ENCODE measurements around the gene ARHGEF4.

DNA sequence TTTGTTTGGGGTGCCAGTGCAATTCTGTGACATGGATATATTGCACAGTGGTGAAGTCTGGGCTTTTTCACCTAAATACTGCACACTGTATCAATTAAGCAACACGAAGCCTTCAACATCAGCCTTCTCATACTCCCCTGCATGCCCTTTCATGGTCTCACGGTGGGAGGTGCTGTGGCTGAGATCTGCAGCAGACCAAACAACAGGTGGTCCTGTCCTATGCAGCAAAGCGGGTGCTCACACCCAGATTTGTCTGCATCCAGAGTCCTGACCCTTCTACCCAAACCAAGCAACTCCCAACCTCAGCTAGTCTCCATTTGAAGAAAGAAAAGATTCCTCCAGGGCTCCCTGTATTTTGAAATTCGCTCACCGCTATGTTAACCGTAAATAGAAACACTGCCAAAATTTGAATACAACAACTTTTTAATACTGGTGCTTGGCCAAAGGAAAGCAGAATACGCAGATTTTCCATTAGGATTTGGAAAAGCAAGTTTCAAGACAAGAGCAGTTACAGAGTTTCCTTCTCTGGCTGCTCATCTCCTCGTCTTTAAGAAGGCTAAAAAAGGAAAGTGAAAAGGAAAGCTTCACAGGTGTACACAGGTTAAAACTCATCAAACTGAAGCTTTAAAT, 221.6 kb downstream of the ARHGEF4 start:
- TF ChIP-seq, protein P1, sequence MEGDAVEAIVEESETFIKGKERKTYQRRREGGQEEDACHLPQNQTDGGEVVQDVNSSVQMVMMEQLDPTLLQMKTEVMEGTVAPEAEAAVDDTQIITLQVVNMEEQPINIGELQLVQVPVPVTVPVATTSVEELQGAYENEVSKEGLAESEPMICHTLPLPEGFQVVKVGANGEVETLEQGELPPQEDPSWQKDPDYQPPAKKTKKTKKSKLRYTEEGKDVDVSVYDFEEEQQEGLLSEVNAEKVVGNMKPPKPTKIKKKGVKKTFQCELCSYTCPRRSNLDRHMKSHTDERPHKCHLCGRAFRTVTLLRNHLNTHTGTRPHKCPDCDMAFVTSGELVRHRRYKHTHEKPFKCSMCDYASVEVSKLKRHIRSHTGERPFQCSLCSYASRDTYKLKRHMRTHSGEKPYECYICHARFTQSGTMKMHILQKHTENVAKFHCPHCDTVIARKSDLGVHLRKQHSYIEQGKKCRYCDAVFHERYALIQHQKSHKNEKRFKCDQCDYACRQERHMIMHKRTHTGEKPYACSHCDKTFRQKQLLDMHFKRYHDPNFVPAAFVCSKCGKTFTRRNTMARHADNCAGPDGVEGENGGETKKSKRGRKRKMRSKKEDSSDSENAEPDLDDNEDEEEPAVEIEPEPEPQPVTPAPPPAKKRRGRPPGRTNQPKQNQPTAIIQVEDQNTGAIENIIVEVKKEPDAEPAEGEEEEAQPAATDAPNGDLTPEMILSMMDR (IDR thresholded peaks at IDR 0.05): no peak
- TF ChIP-seq SIN3A (IDR thresholded peaks at IDR 0.05; ENCODE audit: borderline replicate concordance, insufficient read depth, low read depth, low read length) (no peak), POLR2AphosphoS5 (IDR thresholded peaks at IDR 0.05; ENCODE audit: low read depth, low read length) (no peak), TCF7L2 (IDR thresholded peaks at IDR 0.05; ENCODE audit: low read depth, low read length) (no peak)
- TF ChIP-seq, protein P2, sequence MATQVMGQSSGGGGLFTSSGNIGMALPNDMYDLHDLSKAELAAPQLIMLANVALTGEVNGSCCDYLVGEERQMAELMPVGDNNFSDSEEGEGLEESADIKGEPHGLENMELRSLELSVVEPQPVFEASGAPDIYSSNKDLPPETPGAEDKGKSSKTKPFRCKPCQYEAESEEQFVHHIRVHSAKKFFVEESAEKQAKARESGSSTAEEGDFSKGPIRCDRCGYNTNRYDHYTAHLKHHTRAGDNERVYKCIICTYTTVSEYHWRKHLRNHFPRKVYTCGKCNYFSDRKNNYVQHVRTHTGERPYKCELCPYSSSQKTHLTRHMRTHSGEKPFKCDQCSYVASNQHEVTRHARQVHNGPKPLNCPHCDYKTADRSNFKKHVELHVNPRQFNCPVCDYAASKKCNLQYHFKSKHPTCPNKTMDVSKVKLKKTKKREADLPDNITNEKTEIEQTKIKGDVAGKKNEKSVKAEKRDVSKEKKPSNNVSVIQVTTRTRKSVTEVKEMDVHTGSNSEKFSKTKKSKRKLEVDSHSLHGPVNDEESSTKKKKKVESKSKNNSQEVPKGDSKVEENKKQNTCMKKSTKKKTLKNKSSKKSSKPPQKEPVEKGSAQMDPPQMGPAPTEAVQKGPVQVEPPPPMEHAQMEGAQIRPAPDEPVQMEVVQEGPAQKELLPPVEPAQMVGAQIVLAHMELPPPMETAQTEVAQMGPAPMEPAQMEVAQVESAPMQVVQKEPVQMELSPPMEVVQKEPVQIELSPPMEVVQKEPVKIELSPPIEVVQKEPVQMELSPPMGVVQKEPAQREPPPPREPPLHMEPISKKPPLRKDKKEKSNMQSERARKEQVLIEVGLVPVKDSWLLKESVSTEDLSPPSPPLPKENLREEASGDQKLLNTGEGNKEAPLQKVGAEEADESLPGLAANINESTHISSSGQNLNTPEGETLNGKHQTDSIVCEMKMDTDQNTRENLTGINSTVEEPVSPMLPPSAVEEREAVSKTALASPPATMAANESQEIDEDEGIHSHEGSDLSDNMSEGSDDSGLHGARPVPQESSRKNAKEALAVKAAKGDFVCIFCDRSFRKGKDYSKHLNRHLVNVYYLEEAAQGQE (IDR thresholded peaks at IDR 0.05; ENCODE audit: insufficient read depth in 1 of 2, low read depth in 2 of 2, low read length in 1 of 2): no peak
